ENCODE measurements around the gene GYPC.

Gene GYPC

DNA sequence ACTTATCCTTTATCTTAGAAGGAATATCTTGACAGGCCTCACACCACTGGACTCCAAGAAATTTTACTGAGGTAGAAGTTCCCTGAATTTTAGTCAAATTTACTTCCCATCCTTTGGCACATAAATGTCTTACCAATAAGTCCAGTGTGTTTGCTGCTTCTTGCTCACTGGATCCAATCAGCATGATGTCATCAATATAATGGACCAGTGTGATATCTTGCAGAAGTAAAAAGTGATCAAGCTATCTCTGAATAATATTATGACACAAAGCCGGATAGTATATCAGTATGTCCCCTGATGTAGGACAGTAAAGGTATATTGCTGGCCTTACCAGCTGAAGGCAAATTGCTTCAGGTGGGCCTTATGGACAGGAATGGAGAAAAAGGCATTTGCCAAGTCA, 6.9 kb upstream of the GYPC start:
- DNase-seq (ENCODE audit: low read depth in 4 of 4, low spot score in 1 of 4), result no peak

DNA sequence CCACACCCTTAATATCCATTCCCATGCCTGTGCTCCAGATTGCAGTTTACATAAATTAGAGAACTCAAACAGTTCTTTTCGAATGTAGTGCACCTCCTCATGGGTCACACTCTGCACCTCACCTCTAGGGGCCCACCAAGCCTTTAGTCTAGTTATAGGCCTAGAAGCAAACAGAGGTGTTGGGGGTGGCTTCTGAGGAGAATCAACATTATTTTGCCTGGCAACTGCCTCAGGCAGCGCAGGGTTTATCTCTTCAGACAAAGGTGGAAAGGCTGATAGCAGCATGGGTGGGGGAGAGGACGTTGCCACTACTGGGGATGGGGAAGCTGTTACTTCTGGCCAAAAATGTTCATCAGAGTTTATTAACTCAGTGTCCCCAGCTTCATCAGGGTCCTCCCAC, 5.0 kb upstream of the GYPC start:
- DNase-seq (ENCODE audit: low read depth in 4 of 4, low spot score in 1 of 4), result no peak

DNA sequence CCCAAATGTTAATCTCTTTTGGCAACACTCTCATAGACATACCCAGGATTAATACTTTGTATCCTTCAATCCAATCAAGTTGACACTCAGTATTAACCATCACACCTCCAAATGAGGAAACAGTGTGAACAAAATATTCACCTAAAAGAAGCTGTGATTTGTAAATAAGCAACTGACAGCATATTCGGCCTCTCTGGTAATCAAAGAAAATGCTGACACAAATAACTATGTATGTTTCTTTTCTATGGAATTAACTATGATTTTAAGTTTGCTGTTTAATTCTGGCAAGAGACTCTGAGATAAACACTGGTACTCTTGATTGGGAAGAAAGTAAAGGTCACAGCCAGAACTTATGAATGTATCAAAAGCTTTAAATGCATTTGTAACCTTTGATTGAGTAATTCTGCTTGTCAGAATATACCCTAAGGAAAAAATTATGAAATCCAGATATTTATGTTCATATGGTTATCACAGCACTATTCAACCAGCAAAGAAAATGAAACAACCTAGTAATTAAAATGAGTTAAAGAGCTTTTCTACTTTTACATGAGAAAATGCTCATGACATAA, 3.6 kb upstream of the GYPC start:
- no peak for DNase-seq (ENCODE audit: low read depth in 4 of 4, low spot score in 1 of 4)

DNA sequence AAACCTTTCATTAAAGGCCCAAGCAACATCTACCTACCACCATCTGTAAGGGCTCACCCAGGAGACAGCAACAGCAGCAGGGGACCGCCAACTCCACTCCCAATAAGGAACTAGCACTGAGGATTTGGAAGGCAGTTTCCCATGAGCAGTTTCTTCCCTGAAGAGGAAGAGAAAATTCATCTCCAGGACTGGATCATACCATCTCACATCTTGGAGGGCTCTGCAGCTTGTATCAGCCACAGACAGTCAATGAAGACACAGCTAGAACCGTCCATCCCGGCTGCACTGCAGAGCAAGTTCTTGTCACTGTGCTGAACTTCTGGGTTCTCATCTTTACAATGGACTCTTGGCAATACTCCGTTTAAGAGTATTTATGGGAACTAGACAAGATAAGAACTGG, 2.8 kb upstream of the GYPC start:
- DNase-seq (ENCODE audit: low read depth in 4 of 4, low spot score in 1 of 4), result no peak

DNA sequence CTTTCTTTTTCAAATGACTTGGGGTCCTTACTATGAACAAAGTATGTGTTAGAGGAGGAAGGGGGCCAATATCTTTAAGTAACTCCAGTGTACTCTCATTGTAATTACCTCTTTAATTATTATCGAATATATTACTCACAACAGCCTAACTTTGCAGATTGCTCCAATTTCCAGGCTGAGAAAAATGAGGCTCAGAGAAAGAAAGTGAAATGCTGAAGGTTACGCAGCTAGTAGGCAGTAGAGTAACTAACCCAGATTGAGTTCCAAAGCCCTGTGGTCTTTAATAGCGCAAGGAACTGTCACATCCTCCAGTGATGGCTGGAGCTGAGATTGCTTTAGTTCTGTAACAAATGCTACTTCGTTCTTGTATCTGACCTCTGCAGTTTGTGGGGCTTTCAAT, 2.2 kb upstream of the GYPC start:
- no peak for DNase-seq (ENCODE audit: low read depth in 4 of 4, low spot score in 1 of 4)

DNA sequence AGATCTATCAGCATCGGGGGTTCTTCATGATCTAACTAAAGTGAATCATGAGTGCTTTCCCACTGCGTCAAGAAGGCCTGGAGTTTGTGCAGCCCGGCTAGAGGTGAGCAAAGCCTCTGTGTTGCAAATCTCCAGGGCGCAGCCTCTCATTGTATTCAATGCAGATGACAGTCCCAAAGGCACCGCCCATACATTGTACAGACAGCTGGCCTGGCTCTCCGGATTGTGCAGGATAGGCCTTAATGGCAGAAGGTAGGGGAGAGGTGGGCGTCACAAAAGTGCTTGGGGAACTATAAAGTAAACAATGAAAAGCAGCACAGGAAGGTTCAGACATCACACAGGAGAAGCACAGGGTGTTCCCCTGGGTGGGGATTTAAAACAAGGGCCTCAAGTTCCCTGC, 907 bp upstream of the GYPC start:
- no peak for DNase-seq (ENCODE audit: low read depth in 4 of 4, low spot score in 1 of 4)

DNA sequence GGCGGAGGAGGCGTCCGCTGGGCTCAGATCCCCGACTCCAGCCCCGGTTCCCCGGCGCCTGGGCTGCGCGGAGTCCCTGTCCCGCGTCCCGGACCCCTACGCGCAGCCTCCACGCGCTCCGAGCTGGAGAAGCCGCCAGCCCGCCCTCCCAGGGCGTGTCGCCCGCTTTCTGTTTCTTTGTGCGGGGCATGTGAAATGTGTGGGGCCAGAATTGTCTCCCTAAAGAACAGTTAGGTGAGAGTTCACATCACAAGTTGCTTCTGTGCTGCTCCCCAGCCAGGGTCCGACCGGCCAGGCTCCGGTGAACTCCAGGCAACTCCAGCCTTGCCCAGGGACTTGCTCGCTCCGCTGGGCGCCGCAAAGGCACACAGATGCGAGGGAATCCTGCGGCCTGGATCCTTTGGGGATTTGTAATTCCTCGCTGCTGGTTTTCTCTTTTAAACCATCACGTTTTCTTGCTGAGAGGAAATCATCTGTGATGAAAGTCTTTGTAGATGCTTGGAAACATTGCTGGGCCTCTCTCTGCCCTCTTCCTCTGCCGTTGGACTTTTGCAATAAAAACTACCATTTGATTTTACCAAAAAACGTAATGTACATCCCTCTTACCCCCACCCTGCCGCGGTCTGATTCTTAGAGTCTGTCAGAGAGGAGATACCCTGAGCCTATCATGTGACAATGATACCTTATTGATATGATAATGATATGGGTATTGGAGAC, 631 bp downstream of the GYPC start:
- no peak for DNase-seq (ENCODE audit: low read depth in 4 of 4, low spot score in 1 of 4)

DNA sequence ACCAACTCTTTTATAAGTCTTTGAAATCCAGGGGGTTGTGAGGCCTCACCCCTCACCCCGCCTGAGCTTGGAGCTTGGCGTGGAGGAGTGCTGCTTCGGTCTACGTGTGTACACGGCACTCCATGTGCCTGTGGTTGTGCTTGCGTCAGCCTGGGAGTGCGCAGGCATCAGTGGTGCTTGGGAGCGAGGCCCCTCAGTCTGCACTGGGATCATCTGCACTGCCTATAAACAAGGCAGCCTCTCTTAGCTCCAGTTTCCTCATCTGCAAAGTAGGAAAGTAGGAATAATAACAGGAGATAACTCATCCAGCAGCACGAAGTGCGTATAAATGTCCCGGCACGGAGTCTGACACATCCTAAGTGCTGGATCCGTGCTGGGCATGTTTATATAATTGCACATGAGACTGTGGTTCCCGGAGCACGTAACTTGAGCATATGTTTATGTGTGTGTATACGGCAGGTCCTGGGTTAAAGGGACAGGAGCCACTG, 1.2 kb downstream of the GYPC start:
- DNase-seq (ENCODE audit: low read depth in 4 of 4, low spot score in 1 of 4), result no peak

DNA sequence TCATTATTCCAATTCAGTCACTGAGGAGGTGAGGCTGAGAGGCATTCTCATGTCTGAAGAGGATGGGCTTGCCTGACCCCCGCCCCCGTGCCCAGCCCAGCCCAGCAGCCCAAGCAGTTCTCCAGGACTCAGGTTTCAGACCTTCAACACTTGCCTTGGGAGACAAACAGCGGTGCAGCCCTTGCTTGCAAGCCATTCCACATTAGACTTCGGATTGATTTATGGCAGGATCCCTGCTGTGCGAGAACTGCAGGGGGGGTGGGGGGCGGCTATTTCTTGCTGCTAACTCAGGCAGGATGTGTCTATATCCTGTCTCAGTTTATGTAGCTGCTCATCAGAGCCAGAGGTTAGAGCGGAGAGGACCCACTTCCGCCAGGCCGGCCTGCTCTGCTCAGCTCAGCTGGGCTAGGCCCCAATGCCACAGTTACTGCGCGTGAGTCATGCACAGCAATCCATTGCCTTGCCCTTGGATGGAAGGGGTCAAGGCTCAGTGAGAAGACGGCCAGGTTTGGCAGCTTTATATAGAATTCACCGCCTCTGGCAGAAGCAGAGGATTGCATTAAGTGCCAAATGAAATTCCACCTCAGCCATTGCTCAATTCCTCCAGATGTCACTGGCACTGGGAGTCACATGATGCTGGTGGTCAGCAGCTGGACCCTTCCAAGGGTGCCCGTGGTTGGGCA, 1.8 kb downstream of the GYPC start:
- no peak for DNase-seq (ENCODE audit: low read depth in 4 of 4, low spot score in 1 of 4)

DNA sequence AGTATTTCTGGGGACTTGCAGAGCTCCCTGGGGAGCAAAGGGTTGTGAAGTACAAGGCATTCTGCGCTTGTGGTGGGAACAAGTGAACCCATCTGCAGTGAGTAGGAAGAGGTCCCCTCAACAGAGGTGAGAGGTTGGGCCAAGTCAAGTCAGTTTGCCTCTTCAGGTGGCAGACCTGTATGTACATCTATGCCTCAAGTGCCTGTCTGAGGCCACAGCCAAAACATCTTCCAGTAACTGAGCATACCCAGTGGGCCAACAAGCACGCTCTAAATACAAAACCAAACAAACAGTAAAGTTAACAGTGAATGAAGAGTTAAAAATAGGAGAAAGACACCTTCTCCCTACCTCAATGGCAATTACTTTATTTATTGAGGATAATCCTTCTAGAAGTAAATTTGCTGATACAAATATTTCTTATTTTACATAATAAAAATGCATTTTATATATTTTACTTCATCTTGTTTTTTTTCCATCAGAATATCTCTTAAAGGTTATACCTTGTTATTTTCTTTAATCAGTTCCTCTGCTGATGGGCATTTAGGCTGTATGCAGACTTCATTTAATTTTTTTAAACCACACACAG, 2.5 kb downstream of the GYPC start:
- no peak for DNase-seq (ENCODE audit: low read depth in 4 of 4, low spot score in 1 of 4)

DNA sequence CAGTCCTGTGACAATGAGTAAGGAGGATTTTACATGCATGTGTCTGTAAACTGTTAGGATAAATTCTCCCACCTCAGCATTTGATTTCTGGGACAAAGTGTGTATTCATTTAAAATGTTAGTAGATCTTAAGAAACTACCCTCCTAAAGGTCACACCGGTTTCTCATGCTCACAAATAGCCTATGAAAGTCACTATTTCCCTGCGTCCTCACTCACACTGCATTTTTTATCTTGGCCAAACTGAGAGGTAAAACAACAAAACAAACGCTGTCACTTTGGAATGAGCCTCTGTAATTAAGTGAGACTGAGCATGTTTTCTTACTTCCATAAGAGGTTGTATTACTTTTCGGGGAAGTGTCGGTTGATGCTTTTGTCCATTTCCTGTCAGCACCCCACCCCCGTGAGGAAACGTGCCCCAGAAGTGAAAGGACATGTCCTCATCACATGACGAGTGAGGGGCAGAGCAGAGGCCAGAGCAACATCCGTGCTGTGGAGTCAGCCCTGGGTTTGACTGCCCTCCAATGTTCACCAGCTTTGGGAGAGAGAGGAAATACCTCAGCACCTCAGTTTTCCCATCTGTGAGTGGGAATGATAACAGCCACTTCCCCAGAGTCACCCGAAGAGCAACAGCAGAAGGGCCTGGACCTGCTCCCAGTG, 3.1 kb downstream of the GYPC start:
- no peak for DNase-seq (ENCODE audit: low read depth in 4 of 4, low spot score in 1 of 4)

DNA sequence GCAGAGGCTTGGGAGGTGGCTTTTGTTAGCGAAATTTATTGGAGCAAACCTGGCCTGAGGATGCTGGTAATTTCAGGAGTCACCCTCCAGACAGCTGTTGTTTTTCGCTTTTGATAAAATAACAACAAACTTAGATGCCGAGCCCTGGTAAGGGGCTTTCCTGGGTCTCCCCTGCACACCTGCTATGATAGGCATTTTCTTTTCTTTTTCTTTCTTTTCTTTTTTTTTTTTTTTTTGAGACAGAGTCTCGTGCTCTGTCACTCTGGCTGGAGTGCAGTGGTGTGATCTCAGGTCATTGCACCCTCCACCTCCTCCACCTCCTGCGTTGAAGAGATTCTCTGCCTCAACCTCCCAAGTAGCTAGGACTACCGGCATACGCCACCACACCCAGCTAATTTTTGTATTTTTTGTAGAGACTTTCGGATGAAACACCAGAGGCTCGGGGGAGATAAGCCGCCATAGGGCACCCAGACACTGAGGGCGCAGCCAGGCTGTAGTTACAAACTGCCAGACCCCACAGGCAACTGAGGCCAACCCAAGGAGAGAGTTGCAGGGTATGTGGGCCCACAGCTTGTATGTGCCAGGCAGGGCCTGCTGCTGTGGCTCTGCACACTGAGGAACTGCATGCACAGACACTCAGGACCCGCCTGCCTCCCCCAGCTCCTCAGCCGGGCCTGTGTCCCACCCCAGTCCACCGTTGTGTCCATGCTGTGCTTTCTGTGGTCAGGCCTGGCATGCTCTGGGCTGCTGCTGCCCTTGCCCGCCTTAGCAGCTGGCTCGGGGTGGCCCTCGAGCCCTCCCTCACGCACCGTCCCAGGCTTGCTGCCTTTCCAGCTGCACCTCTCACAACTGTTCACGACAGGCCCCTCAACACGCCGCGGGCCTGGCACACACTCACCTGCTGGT, 3.9 kb downstream of the GYPC start:
- DNase-seq (ENCODE audit: low read depth in 4 of 4, low spot score in 1 of 4), result no peak

DNA sequence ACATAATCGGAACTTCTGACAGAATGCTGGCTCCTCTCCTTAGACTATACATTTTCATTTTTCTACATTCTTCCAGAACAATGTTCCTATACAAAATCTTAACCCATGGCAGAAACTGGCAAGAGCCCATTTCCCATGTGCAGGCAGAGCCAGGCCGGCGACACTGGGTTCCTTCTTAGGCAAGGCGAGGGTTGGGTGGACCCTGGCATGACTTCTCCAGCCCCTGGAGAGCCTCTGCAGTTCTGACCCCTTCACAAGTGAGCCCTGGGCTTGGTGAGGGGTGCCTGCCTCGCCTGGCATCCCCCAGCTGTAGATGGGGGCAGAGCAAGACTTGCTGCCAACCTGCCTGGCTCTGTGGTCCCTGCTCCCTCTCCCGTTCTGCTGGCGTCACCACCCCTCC, 5.0 kb downstream of the GYPC start:
- no peak for DNase-seq (ENCODE audit: low read depth in 4 of 4, low spot score in 1 of 4)

DNA sequence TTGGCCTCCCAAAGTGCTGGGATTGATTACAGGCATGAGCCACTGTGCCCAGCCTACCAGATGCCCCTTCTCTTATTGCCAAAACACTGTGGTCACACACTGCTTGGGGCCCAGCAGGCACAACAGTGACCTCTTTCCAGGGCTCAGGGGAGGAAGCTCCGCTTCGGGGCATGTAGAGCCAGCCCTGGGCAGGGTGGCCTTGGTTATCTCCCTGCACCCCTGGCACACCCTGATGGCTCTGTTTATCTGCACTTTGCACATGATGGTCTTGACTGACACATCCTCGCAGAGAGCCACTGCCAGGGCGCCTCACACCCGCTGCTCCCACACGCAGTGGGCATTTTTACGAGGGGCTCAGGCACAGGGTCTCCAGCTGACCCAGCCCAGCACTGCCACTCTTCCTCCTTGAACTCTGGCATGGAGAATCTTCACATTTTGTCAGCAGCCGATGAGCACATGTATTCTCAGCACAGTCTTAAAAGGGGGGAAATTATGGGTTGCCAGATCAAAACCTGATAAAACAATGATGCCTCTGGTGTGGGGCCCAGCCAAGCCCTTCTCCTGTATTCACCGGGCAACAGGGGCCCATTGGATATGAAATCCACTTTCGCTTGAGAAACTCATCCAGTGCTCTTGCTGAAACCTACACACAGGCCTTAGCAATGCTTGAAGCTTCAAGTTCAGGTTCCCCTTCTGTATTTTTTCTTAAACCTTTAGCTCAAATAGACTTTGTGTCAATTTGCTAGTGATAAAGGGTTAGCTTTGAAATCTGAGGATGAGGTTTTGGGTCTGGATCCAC, 5.9 kb downstream of the GYPC start:
- no peak for DNase-seq (ENCODE audit: low read depth in 4 of 4, low spot score in 1 of 4)

DNA sequence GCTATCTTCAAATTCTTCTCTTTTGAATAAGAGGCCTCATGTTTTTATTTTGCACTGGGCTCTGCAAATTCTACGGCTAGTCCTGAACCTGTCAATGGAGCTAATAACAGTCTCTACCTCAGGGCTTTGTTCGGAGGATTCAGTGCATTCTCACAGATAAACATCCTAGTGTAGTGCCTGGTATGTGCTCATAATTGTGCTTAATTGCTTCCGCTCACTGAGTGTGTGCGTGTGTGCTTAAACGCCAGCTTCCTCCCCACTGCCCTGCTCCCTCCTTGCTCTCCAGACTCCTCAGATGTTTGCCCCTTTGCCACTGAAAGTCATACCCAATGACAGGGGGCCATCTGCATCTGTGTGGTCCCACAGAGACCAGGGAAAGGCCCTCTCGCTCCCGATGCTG, 6.7 kb downstream of the GYPC start:
- no peak for DNase-seq (ENCODE audit: low read depth in 4 of 4, low spot score in 1 of 4)

DNA sequence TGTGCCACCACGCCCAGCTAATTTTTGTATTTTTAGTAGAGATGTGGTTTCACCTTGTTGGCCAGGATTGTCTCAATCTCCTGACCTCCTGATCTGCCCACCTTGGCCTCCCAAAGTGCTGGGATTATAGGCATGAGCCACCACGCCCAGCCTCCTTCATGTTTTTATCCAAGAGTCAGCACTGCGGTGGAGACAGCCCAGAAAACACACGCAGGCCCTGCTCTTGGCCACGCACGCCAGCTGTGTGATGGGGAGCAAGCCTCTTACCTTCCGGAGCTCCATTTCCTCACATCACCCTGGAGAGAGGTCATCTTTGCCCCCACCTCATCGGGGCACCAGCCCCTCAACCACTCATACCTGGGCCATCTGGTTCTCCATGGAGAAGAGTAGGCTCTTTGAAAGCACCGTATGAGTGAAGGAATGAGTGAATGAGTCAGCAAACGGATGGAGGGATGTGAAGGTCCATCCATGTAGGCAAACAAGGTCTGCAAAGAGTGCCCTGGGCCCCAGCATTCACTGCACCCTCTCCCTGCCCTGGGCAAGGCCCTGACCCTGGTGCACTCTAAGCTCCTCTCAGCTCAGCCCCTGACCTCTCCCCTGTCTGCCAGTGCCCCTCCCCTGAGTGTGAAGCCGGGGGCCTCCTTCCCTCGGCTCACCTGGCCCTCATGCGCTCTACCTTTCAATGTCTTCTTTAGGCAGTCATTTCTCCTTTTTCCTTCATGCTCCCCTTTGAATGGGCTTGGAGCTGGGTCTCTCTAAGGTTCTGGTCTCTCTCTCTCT, 7.4 kb downstream of the GYPC start:
- no peak for DNase-seq (ENCODE audit: low read depth in 4 of 4, low spot score in 1 of 4)

DNA sequence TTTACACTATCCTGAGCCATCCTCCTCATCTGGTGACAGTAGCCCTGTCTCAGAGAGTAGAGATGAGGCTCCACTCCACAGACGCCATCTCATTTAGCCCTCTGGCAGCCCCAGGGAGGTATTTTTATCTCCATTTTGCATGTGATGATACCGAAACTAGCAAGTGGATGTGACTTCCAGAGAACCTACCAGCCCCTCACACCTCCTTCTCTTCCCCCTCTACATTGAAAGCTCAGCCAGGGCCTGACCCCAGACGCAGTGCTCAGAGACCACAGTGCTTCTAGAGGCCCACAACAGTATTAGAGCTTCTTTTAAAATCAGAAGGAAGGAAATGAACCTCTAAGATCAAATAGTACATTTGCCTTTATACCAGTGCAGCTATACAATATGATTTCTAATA, 8.3 kb downstream of the GYPC start:
- no peak for DNase-seq (ENCODE audit: low read depth in 4 of 4, low spot score in 1 of 4)

DNA sequence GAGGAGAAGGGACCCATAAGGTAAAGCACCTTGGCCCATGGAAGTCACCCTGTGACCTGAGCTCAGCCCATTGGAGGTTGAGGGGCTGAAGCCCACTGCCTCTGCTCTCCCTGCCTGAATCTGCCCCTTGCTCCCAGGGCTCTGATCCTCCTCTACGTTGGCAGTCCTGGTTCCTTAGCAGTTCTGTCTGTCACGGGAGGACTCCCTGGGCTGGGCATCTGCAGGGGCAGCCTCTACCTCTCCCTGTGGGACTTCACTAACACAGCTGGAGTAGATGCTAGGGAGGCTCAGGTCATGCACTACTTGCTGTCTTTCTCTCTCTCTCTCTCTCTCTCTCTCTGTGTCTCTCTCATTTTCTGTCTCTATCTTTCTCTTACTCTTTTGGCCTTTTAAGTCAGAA, 8.7 kb downstream of the GYPC start:
- DNase-seq (ENCODE audit: low read depth in 4 of 4, low spot score in 1 of 4), result no peak

DNA sequence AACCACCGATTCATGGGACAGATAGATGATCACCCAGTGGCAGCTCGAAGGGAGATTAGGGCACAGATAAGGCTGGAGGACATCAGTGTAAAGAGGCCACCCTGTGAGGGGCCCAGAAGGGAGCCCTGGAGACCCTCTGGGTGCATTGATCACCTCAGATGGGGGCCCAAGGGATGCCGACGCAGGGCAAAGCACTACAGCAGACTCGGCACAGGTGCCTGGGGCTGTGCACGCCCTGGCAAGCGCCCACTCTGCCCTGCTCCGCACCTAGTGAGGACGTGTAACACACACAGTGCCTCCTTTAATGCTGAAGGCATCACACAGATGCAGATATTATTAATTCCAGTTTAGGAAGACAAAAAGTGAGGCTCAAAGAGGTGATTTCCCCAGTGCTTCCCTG, 9.5 kb downstream of the GYPC start:
- DNase-seq (ENCODE audit: low read depth in 4 of 4, low spot score in 1 of 4), result no peak

Data from stimulated activated CD4-positive, alpha-beta T cell treated with anti-CD3 and anti-CD28 coated beads, Interleukin-1b, Interleukin-23, amount 100 ng/mL, for 24 hours (primary cell).